ENCODE results near the gene TUBAL3. TPM values are rescaled to one million over a fixed set of nuclear protein-coding genes. Genes with fewer than 3 reads are reported as not detected.

The TUBAL3 gene
- total and polyA plus RNA-seq, 2 donors (not counting 3 experiments of a cell fraction or from before 2014, with no cell fraction given) = not detected

DNA sequence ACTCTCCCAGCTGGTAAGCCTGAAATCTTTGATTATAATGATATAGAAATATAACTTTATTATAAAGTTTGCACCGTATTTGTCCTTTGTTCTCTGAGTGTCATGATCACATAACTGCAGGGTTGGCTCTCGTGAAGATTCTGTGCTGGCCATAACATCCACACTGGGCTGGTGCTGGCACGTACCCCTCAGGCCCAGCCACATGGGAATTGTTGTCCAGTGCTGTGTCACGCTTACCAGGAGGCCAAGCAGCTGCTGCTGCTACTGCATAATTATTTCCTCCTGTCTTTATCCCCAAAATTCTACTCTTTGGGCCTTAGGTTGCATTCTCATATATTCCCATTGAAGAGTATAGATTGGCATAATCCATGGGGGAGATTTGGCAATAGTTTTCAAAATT, 60.6 kb downstream of the TUBAL3 start:
- BruUV-seq (replicated peaks) = no TSS peak
- Histone ChIP-seq H3K9me3 (replicated peaks; ENCODE audit: control insufficient read depth, insufficient read depth, low read length) (no peaks in the 10 kb centered on the region), H3K27me3 (ENCODE audit: control insufficient read depth in 2 of 2, insufficient read depth in 2 of 2, low read length in 2 of 2) (no peaks in the 10 kb centered on the region), H3K9me1 (replicated peaks; ENCODE audit: control insufficient read depth, extremely low read depth, insufficient read depth, low read length) (no peaks in the 10 kb centered on the region), H4K20me1 (replicated peaks; ENCODE audit: control insufficient read depth, extremely low read depth, insufficient read depth, low read length) (no peaks in the 10 kb centered on the region), H3K9ac (replicated peaks; ENCODE audit: extremely low read depth, insufficient read depth, low read length) (no peak overlapping the region), H3K36me3 (ENCODE audit: control insufficient read depth in 2 of 2, extremely low read depth in 1 of 2, insufficient read depth in 2 of 2, low read length in 2 of 2) (no peaks in the 10 kb centered on the region), H3K4me1 (ENCODE audit: control insufficient read depth, extremely low read depth, insufficient read depth, low read length) (no peaks in the 10 kb centered on the region), H3K4me3 (replicated peaks in 1 of 3; ENCODE audit: insufficient read depth in 1 of 3, low read depth in 1 of 3, low read length in 3 of 3) (no peak overlapping the region), H3K79me2 (ENCODE audit: control insufficient read depth, insufficient read depth, low read length) (no peaks in the 10 kb centered on the region), H3K27ac (ENCODE audit: insufficient read depth, low read depth, low read length) (no peak overlapping the region), H3K4me2 (ENCODE audit: insufficient read depth, low read length) (no peak overlapping the region), H2AFZ (ENCODE audit: low read depth, low read length) (no peak overlapping the region)
- ChIA-PET CTCF (interaction anchor here (0.7 to 3.7 kb wide), 2 partner anchors 59 to 494 kb away, joined by 3 to 13 read pairs; no protein-coding TSS in a partner anchor), POLR2A (no interaction called here)
- dilution Hi-C loops (cut with MboI; ENCODE audit: extremely low pct_ligation_motif_present, low sequenced_read_pairs) (no loop called here), intact Hi-C loops (cut with micrococcal nuclease) (loop anchor here (1.0 kb wide), 1 partner anchor 495 kb away; no protein-coding TSS in a partner anchor)
- DNase-seq (ENCODE audit: low read depth, low spot score) (no peak), FAIRE-seq (no peak)
- TF ChIP-seq, protein P1, sequence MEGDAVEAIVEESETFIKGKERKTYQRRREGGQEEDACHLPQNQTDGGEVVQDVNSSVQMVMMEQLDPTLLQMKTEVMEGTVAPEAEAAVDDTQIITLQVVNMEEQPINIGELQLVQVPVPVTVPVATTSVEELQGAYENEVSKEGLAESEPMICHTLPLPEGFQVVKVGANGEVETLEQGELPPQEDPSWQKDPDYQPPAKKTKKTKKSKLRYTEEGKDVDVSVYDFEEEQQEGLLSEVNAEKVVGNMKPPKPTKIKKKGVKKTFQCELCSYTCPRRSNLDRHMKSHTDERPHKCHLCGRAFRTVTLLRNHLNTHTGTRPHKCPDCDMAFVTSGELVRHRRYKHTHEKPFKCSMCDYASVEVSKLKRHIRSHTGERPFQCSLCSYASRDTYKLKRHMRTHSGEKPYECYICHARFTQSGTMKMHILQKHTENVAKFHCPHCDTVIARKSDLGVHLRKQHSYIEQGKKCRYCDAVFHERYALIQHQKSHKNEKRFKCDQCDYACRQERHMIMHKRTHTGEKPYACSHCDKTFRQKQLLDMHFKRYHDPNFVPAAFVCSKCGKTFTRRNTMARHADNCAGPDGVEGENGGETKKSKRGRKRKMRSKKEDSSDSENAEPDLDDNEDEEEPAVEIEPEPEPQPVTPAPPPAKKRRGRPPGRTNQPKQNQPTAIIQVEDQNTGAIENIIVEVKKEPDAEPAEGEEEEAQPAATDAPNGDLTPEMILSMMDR (IDR thresholded peaks at IDR 0.05; ENCODE audit: extremely low read depth in 1 of 2, insufficient read depth in 1 of 2, low read depth in 1 of 2, low read length in 2 of 2) = no peak

DNA sequence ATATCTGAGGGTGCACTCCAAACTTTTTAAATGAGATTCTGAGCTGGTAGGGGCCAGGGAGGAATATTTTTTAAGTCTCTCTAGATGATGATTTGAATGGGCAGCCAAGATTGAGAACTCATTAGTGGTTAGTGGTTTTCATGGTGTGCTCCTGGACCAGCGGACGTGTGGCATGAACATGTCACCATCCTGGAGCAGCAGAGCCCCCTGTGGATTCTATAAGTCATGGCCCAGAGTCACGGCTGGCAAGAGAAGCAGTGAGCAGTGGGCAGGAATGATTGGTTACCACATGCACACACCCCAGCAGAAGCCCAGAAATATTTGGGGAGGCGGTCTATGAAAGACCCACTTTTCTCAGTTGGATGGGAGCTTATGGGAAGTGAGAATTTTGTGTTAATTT, 61.1 kb downstream of the TUBAL3 start:
- Histone ChIP-seq H3K27me3 (ENCODE audit: control insufficient read depth in 2 of 2, insufficient read depth in 2 of 2, low read length in 2 of 2) (no peaks in the 10 kb centered on the region), H3K9me1 (replicated peaks; ENCODE audit: control insufficient read depth, extremely low read depth, insufficient read depth, low read length) (no peaks in the 10 kb centered on the region), H3K79me2 (ENCODE audit: control insufficient read depth, insufficient read depth, low read length) (no peaks in the 10 kb centered on the region), H3K4me3 (replicated peaks in 1 of 3; ENCODE audit: insufficient read depth in 1 of 3, low read depth in 1 of 3, low read length in 3 of 3) (no peak overlapping the region), H4K20me1 (replicated peaks; ENCODE audit: control insufficient read depth, extremely low read depth, insufficient read depth, low read length) (no peaks in the 10 kb centered on the region), H3K36me3 (ENCODE audit: control insufficient read depth in 2 of 2, extremely low read depth in 1 of 2, insufficient read depth in 2 of 2, low read length in 2 of 2) (no peaks in the 10 kb centered on the region), H2AFZ (ENCODE audit: low read depth, low read length) (no peak overlapping the region), H3K9me3 (replicated peaks; ENCODE audit: control insufficient read depth, insufficient read depth, low read length) (no peaks in the 10 kb centered on the region), H3K9ac (replicated peaks; ENCODE audit: extremely low read depth, insufficient read depth, low read length) (no peak overlapping the region), H3K27ac (ENCODE audit: insufficient read depth, low read depth, low read length) (no peak overlapping the region), H3K4me2 (ENCODE audit: insufficient read depth, low read length) (no peak overlapping the region), H3K4me1 (ENCODE audit: control insufficient read depth, extremely low read depth, insufficient read depth, low read length) (no peaks in the 10 kb centered on the region)
- FAIRE-seq = no peak
- no TSS peak for BruUV-seq (replicated peaks)
- no peak for TF ChIP-seq POLR2AphosphoS5 (IDR thresholded peaks at IDR 0.05; ENCODE audit: insufficient read depth, low read depth, low read length)
- no peak for TF ChIP-seq FOS (IDR thresholded peaks at IDR 0.05; ENCODE audit: borderline replicate concordance, insufficient read depth, low read length)
- no peak for TF ChIP-seq MYC (IDR thresholded peaks at IDR 0.05; ENCODE audit: low read depth, low read length)
- no peak for TF ChIP-seq EZH2 (IDR thresholded peaks at IDR 0.05; ENCODE audit: borderline replicate concordance, low read depth, low read length, severe bottlenecking)
- no peak for TF ChIP-seq JUN (IDR thresholded peaks at IDR 0.05; ENCODE audit: borderline replicate concordance, insufficient read depth, insufficient read length, low read depth)
- TF ChIP-seq, protein P1 (IDR thresholded peaks at IDR 0.05; ENCODE audit: extremely low read depth in 1 of 2, insufficient read depth in 1 of 2, low read depth in 1 of 2, low read length in 2 of 2) = no peak
- no peak for TF ChIP-seq GATA2 (IDR thresholded peaks at IDR 0.05; ENCODE audit: insufficient read depth, insufficient read length, low read depth, low read length)
- TF ChIP-seq POLR2A (IDR thresholded peaks at IDR 0.05; ENCODE audit: low read depth, low read length) = no peak
- TF ChIP-seq, protein P2, sequence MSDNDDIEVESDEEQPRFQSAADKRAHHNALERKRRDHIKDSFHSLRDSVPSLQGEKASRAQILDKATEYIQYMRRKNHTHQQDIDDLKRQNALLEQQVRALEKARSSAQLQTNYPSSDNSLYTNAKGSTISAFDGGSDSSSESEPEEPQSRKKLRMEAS (IDR thresholded peaks at IDR 0.05; ENCODE audit: insufficient read depth, insufficient read length) = no peak
- POLR2A ChIA-PET = no interaction called here
- intact Hi-C loops (cut with micrococcal nuclease) (loop anchor here (1.0 kb wide), 1 partner anchor 494 kb away; no protein-coding TSS in a partner anchor), dilution Hi-C loops (cut with MboI; ENCODE audit: extremely low pct_ligation_motif_present, low sequenced_read_pairs) (no loop called here)
- no peak for DNase-seq (ENCODE audit: low read depth, low spot score)
- CTCF ChIA-PET = interaction anchor here (0.7 to 3.7 kb wide), 4 partner anchors 17 to 494 kb away, joined by 3 to 13 read pairs (median 4); no protein-coding TSS in a partner anchor

Measured in endothelial cell of umbilical vein (primary cell).